ENCODE data around the gene RPA3. TPM values are rescaled to one million over a fixed set of nuclear protein-coding genes. Genes with fewer than 3 reads are reported as not detected.

Gene RPA3
- total RNA-seq, 6 donors from 2014 or later, result 6.3 to 31.1 (median 19.5) TPM

DNA sequence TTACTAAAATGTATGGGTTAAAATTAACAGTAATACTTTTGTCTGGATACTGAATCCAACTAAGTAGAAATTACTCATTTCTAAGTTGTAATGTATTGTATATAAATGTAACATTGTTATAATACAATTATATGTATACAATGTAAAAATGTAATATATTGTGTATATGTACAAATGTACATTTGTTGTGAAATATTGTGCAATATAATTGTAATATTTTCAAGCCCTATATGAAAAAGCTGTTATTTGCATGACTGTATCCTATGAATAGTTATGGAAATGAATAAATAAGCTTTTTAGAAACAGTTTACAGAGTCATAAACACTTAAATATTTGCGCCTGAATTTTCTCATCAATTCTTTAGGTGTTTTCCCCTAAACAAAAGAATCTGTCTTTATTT lies 98.2 kb downstream of the RPA3 start:
- no peak for TF ChIP-seq POLR2A (IDR thresholded peaks at IDR 0.05)
- no peak for TF ChIP-seq EP300 (IDR thresholded peaks at IDR 0.05)
- TF ChIP-seq, protein P1, sequence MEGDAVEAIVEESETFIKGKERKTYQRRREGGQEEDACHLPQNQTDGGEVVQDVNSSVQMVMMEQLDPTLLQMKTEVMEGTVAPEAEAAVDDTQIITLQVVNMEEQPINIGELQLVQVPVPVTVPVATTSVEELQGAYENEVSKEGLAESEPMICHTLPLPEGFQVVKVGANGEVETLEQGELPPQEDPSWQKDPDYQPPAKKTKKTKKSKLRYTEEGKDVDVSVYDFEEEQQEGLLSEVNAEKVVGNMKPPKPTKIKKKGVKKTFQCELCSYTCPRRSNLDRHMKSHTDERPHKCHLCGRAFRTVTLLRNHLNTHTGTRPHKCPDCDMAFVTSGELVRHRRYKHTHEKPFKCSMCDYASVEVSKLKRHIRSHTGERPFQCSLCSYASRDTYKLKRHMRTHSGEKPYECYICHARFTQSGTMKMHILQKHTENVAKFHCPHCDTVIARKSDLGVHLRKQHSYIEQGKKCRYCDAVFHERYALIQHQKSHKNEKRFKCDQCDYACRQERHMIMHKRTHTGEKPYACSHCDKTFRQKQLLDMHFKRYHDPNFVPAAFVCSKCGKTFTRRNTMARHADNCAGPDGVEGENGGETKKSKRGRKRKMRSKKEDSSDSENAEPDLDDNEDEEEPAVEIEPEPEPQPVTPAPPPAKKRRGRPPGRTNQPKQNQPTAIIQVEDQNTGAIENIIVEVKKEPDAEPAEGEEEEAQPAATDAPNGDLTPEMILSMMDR (IDR thresholded peaks at IDR 0.05), result no peak
- TF ChIP-seq POLR2AphosphoS5 (IDR thresholded peaks at IDR 0.05), result no peak
- Histone ChIP-seq H3K4me1 (no peaks in the 10 kb centered on the region), H3K27ac (no peak overlapping the region), H3K9me3 (no peaks in the 10 kb centered on the region), H3K27me3 (no peaks in the 10 kb centered on the region), H3K4me3 (no peak overlapping the region), H3K36me3 (no peaks in the 10 kb centered on the region)
- 88 to 93% methylated on average over 1 of the region's 1 CpG for WGBS, 2 donors
- DNase-seq, result no peak
- ATAC-seq (ENCODE audit: low FRiP score in 2 of 2), result no peak

DNA sequence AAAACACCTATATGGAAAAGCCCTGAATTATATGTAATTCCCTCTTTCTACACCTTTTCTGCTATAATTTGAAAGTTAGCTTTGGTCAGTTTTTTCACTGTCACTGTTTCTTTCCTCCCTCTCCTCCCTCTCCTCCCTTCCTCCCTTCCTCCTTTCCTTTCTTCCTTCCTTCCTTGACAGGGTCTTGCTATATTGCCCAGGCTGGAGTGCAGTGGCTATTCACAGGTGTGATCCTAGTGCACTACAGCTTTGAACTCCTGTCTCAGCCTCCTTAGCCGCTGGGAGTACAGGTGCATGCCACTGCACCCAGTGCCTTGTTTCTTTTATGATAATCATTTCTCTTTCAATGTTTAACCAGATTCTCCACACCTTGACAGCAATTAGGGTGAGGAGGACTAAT lies 100.0 kb downstream of the RPA3 start:
- DNase-seq (no peak), ATAC-seq (ENCODE audit: low FRiP score in 2 of 2) (no peak)
- Histone ChIP-seq H3K27ac (no peak overlapping the region), H3K4me1 (no peaks in the 10 kb centered on the region), H3K36me3 (no peaks in the 10 kb centered on the region), H3K27me3 (no peaks in the 10 kb centered on the region), H3K9me3 (no peaks in the 10 kb centered on the region), H3K4me3 (no peak overlapping the region)
- WGBS, 2 donors, result 100% methylated on average over 1 of the region's 1 CpG
- TF ChIP-seq, protein P1 (IDR thresholded peaks at IDR 0.05), result no peak
- TF ChIP-seq POLR2A (IDR thresholded peaks at IDR 0.05) (no peak), POLR2AphosphoS5 (IDR thresholded peaks at IDR 0.05) (no peak), EP300 (IDR thresholded peaks at IDR 0.05) (no peak)

DNA sequence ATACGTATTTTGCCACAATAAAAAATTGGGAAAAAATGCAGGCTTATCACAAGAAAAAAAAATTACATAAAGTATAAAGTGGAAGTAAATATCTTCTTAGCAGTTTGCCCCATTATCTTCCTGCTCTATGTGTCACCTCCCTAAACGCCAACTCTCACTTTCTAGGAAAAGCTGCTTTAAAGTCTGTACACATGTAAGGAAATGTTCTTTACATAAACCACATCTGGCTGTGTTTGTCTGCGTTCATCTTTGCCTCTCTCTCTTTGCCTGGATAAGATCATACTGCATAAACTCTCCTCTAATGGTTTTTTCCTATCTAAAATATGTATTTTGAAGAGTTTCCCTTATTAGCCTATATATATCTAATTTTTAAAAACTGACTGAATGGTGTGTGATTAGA lies 100.9 kb downstream of the RPA3 start:
- DNase-seq, result no peak
- Histone ChIP-seq H3K4me3 (no peak overlapping the region), H3K36me3 (no peaks in the 10 kb centered on the region), H3K27me3 (no peaks in the 10 kb centered on the region), H3K4me1 (no peaks in the 10 kb centered on the region), H3K9me3 (no peaks in the 10 kb centered on the region), H3K27ac (no peak overlapping the region)
- WGBS, 2 donors, result 74 to 82% methylated on average over 3 of the region's 3 CpGs
- TF ChIP-seq, protein P1 (IDR thresholded peaks at IDR 0.05), result no peak
- TF ChIP-seq POLR2A (IDR thresholded peaks at IDR 0.05) (no peak), EP300 (IDR thresholded peaks at IDR 0.05) (no peak), POLR2AphosphoS5 (IDR thresholded peaks at IDR 0.05) (no peak)
- ATAC-seq (ENCODE audit: low FRiP score in 2 of 2), result no peak

DNA sequence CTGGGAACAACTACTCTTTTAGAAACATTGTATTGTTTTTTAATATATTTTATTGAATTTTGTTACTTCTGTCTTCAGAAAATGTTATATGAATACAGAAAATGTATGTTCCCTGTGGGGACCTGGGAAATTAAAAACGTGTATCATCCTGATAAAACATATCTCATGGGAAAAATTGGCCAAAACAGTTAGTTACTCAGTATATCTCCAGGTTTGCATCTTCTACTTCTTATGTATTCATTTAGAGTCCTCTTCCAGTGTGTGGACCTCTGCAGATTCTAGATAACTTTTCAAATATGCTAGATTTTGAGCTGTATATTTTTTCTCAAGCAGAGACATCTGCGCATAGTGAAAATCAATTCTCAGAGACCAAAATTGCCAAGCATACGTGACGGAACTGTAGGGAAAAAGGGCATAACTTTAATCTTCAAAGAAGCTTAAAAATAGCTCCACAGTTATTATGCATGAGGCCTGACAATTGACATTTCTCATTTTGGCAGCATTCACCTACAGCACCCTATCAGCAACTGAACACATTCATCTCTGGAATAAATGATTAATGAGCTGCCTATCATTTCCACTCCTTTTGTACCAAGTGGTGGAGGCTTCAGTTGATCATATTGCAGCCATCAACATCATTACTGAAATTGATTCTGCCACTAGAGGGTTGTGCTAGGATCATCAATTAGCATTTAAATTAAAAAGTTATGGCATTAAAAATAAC lies 104.2 kb downstream of the RPA3 start:
- no peaks in the 10 kb centered on the region for H3K4me1 ChIP-seq
- 86 to 88% methylated on average over 4 of the region's 4 CpGs for WGBS, 2 donors
- TF ChIP-seq EP300 (IDR thresholded peaks at IDR 0.05) (no peak), POLR2A (IDR thresholded peaks at IDR 0.05) (no peak), POLR2AphosphoS5 (IDR thresholded peaks at IDR 0.05) (no peak)
- TF ChIP-seq, protein P1 (IDR thresholded peaks at IDR 0.05), result no peak
- H3K27me3 ChIP-seq, result no peaks in the 10 kb centered on the region
- no peak for DNase-seq
- H3K27ac ChIP-seq, result no peak overlapping the region
- peaks cover 0 to 2% (median 0%) of the 10 kb centered on the region in 4 donors for H3K36me3 ChIP-seq
- no peak for ATAC-seq (ENCODE audit: low FRiP score in 2 of 2)
- no peaks in the 10 kb centered on the region for H3K9me3 ChIP-seq
- no peak overlapping the region for H3K4me3 ChIP-seq

DNA sequence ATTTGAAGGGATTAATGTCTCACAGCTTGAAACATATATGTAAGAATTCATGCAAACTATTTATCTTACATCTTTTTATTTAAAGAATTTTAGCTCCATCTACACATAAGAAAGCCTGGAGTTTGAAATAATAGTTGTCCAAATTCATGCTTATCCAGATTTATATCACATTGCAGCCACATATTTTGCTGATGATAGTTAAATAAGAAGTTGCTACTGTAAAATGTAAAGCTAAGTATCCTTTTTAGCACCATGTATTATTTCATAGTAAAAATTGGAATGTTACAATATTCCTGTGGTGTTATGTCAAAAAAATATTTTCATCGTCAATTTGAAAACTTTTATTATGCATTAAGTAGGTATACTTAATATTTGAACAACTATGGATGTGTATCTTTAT lies 105.2 kb downstream of the RPA3 start:
- ATAC-seq (ENCODE audit: low FRiP score in 2 of 2) (no peak), DNase-seq (no peak)
- peaks cover 0 to 9% (median 0%) of the 10 kb centered on the region in 4 donors for H3K36me3 ChIP-seq
- TF ChIP-seq POLR2AphosphoS5 (IDR thresholded peaks at IDR 0.05), result no peak
- no peak for TF ChIP-seq EP300 (IDR thresholded peaks at IDR 0.05)
- no peak for TF ChIP-seq POLR2A (IDR thresholded peaks at IDR 0.05)
- TF ChIP-seq, protein P1 (IDR thresholded peaks at IDR 0.05), result no peak
- no peak overlapping the region for H3K27ac ChIP-seq
- 90 to 96% methylated on average over 1 of the region's 1 CpG for WGBS, 2 donors
- H3K4me3 ChIP-seq, result no peak overlapping the region
- no peaks in the 10 kb centered on the region for H3K4me1 ChIP-seq
- H3K27me3 ChIP-seq, result no peaks in the 10 kb centered on the region
- H3K9me3 ChIP-seq, result no peaks in the 10 kb centered on the region

All from upper lobe of left lung (tissue), 6 donors.